Fibroblast of lung (primary cell): ENCODE data around the gene SUN5.

Experiments
- EZH2 ChIP-seq: IDR thresholded peaks from 2 replicates; pipeline ENCODE4 v1.5.1; 2012; ENCODE audit warnings: low read length, control low read depth, mild to moderate bottlenecking; ENCODE audit errors: missing control alignments
- TF ChIP-seq, protein P1 (sequence below), 2 donors: IDR thresholded peaks in 1 of 2; conservative IDR thresholded peaks in 1 of 2; 1 replicate in 1 of 2; 2 replicates in 1 of 2; pipeline ENCODE4 v1.5.1; 2011 to 2012; ENCODE audit warnings: low read length in 2 of 2, control low read depth in 1 of 2, inconsistent platforms in 1 of 2, low read depth in 1 of 2, mild to moderate bottlenecking in 1 of 2

DNA sequence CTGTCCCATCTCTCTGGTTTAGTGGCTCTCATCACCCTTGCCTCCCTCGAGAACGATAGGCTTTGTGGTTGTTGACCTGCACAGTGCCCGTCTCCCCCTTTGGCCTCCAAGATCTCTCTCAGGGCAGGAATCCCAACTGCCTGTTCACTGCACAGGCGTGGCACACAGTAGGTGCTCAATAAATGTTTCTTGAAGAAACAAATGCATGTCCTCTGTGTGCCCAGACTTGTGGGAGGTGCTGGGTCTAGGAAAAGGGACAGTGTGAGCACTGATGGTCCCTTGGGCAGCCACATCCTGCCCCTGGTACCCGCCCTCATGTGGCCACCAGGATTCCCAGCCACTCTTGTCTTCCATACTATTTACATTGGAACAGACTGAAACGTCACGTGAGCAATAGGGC, 24.6 kb upstream of the SUN5 start:
- TF ChIP-seq, protein P1, sequence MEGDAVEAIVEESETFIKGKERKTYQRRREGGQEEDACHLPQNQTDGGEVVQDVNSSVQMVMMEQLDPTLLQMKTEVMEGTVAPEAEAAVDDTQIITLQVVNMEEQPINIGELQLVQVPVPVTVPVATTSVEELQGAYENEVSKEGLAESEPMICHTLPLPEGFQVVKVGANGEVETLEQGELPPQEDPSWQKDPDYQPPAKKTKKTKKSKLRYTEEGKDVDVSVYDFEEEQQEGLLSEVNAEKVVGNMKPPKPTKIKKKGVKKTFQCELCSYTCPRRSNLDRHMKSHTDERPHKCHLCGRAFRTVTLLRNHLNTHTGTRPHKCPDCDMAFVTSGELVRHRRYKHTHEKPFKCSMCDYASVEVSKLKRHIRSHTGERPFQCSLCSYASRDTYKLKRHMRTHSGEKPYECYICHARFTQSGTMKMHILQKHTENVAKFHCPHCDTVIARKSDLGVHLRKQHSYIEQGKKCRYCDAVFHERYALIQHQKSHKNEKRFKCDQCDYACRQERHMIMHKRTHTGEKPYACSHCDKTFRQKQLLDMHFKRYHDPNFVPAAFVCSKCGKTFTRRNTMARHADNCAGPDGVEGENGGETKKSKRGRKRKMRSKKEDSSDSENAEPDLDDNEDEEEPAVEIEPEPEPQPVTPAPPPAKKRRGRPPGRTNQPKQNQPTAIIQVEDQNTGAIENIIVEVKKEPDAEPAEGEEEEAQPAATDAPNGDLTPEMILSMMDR (conservative IDR thresholded peaks at IDR 0.05 in 1 of 2, IDR thresholded peaks at IDR 0.05 in 1 of 2; ENCODE audit: low read depth in 1 of 2, low read length in 2 of 2), result no peak
- no peak for TF ChIP-seq EZH2
